ENCODE results near the gene STX11. TPM values are rescaled to one million over a fixed set of nuclear protein-coding genes. Genes with fewer than 3 reads are reported as not detected.

STX11 gene
- total and polyA plus RNA-seq, 2 of the 13 experiments (the other 11 are each of a cell fraction or from before 2014, with no cell fraction given), result 0.03 TPM; not detected in 1

DNA sequence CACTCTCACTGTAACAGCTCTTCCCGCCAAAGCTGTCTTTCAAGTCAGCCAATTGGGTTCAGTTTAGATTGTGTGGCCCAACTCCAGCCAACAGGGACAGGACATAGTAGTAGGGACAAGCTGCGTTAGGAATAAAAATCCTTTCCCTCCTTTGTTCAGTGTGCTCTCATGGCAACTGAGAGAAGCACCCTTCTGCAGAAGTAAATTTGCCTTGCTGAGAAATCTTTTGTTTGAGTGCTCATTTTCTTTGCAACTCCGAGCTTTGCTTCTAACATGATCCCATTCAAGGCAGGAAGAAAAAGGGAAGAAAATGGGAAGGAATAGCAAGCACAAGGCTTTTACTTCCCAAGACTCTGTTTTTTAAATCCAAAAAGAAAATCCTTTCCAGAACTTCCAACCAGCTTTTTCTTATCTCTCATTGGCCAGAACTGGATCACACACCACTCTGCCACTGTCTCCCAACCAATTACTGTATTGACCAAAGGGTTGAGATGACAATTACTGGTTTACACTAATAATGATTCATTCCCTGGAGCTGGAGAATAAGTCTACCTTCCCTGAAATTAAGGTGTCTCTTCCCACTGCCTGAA, 52.7 kb downstream of the STX11 start:
- H3K9me3 ChIP-seq (ENCODE audit: low read length), result peaks cover 23% of the 10 kb centered on the region
- H3K9ac ChIP-seq (ENCODE audit: insufficient read depth, low read depth, low read length), result no peak overlapping the region
- no peaks in the 10 kb centered on the region for H3K27me3 ChIP-seq (ENCODE audit: control insufficient read depth in 1 of 2, insufficient read depth in 2 of 2, low read length in 2 of 2)
- no TSS peak for BruUV-seq (replicated peaks)
- no peak overlapping the region for H3K4me3 ChIP-seq (replicated peaks in 1 of 3; ENCODE audit: insufficient read depth in 1 of 3, low read depth in 2 of 3, low read length in 3 of 3)
- H4K20me1 ChIP-seq (ENCODE audit: insufficient read depth, low read length), result no peaks in the 10 kb centered on the region
- no peaks in the 10 kb centered on the region for H3K4me1 ChIP-seq (ENCODE audit: insufficient read depth, low read length)
- ATAC-seq (no peak), FAIRE-seq (no peak), DNase-seq (ENCODE audit: low spot score) (no peak)
- in situ Hi-C loops (cut with HindIII; ENCODE audit: extremely low pct_ligation_motif_present, low pct_unique_long_range_greater_than_20kb) (no loop called here), intact Hi-C loops (cut with micrococcal nuclease; ENCODE audit: unreplicated experiment) (no loop called here)
- no peak overlapping the region for H3K4me2 ChIP-seq (ENCODE audit: low read depth, low read length)
- H3K36me3 ChIP-seq (replicated peaks in 1 of 2; ENCODE audit: control insufficient read depth in 1 of 2, insufficient read depth in 2 of 2, low read length in 2 of 2), result no peaks in the 10 kb centered on the region
- no peaks in the 10 kb centered on the region for H3K79me2 ChIP-seq (ENCODE audit: insufficient read depth, low read length)
- no peak overlapping the region for H2AFZ ChIP-seq (ENCODE audit: low read length)
- no peak overlapping the region for H3K27ac ChIP-seq (ENCODE audit: extremely low read length, insufficient read depth, low read length)
- peak; percentile 93; the same call in 1 of the 2 replicates for TF ChIP-seq ZNF562 (CRISPR knock-in tag; IDR thresholded peaks at IDR 0.05; ENCODE audit: borderline replicate concordance)
- no peak for TF ChIP-seq ZNF513 (CRISPR knock-in tag; conservative IDR thresholded peaks at IDR 0.05)
- ChIA-PET POLR2A (no interaction called here), CTCF (ENCODE audit: low intra/inter-chr PET ratio, low total read pairs) (no interaction called here)
- 1% methylated on average over 3 of the region's 3 CpGs for WGBS (ENCODE audit: low lambda C conversion rate)

- Histone ChIP-seq H3K27me3 (ENCODE audit: control insufficient read depth in 1 of 2, insufficient read depth in 2 of 2, low read length in 2 of 2) (peaks cover 0 to 9% of the 10 kb centered on the region in 2 experiments; a peak in 1 of 5 replicates), H3K27ac (ENCODE audit: extremely low read length, insufficient read depth, low read length) (no peak overlapping the region), H2AFZ (ENCODE audit: low read length) (no peak overlapping the region), H3K36me3 (replicated peaks in 1 of 2; ENCODE audit: control insufficient read depth in 1 of 2, insufficient read depth in 2 of 2, low read length in 2 of 2) (no peaks in the 10 kb centered on the region), H3K9ac (ENCODE audit: insufficient read depth, low read depth, low read length) (no peak overlapping the region), H4K20me1 (ENCODE audit: insufficient read depth, low read length) (no peaks in the 10 kb centered on the region), H3K4me1 (ENCODE audit: insufficient read depth, low read length) (peaks cover 12% of the 10 kb centered on the region), H3K4me2 (ENCODE audit: low read depth, low read length) (no peak overlapping the region), H3K4me3 (replicated peaks in 1 of 3; ENCODE audit: insufficient read depth in 1 of 3, low read depth in 2 of 3, low read length in 3 of 3) (no peak overlapping the region), H3K79me2 (ENCODE audit: insufficient read depth, low read length) (no peaks in the 10 kb centered on the region), H3K9me3 (ENCODE audit: low read length) (peaks cover 8% of the 10 kb centered on the region; the same call in 1 of the 2 replicates)
- no TSS peak for BruUV-seq (replicated peaks)
- TF ChIP-seq MED1 (CRISPR knock-in tag; IDR thresholded peaks at IDR 0.05) (no peak), FOSL2 (CRISPR knock-in tag; IDR thresholded peaks at IDR 0.05) (peak; percentile 52; the same call in 1 of the 2 replicates), CEBPB (IDR thresholded peaks at IDR 0.05; ENCODE audit: borderline replicate concordance, low read depth, low read length) (0 out of 2 replicates have a peak, but pooled peaks have one; percentile 16), PRPF4 (IDR thresholded peaks at IDR 0.05; ENCODE audit: low read depth, low read length, poor library complexity, severe bottlenecking) (no peak)
- in situ Hi-C loops (cut with HindIII; ENCODE audit: extremely low pct_ligation_motif_present, low pct_unique_long_range_greater_than_20kb), result no loop called here
- POLR2A ChIA-PET, result no interaction called here
- no peak for ATAC-seq
- 48% methylated on average over 7 of the region's 7 CpGs for WGBS (ENCODE audit: low lambda C conversion rate)
- no peak for FAIRE-seq
- intact Hi-C loops (cut with micrococcal nuclease; ENCODE audit: unreplicated experiment), result no loop called here
- CTCF ChIA-PET (ENCODE audit: low intra/inter-chr PET ratio, low total read pairs), result no interaction called here
- DNase-seq (ENCODE audit: low spot score), result no peak
These were observed 60.8 kb downstream of the STX11 start for GRCh38 chr6:144211160-144211559.

Data from HepG2 (cell line).